Fibroblast of skin of right biceps (primary cell): ENCODE results near the gene ST3GAL4.
"Not testable (repeated sequence)": the region's sequence is repeated elsewhere in the genome, so short reads cannot be mapped to it uniquely, and the experiment has no call there.

ENCODE experiments used
- DNase-seq: peaks from one replicate; pipeline ENCODE4 v3.0.0-alpha.2; 2013

The ST3GAL4 gene

DNA sequence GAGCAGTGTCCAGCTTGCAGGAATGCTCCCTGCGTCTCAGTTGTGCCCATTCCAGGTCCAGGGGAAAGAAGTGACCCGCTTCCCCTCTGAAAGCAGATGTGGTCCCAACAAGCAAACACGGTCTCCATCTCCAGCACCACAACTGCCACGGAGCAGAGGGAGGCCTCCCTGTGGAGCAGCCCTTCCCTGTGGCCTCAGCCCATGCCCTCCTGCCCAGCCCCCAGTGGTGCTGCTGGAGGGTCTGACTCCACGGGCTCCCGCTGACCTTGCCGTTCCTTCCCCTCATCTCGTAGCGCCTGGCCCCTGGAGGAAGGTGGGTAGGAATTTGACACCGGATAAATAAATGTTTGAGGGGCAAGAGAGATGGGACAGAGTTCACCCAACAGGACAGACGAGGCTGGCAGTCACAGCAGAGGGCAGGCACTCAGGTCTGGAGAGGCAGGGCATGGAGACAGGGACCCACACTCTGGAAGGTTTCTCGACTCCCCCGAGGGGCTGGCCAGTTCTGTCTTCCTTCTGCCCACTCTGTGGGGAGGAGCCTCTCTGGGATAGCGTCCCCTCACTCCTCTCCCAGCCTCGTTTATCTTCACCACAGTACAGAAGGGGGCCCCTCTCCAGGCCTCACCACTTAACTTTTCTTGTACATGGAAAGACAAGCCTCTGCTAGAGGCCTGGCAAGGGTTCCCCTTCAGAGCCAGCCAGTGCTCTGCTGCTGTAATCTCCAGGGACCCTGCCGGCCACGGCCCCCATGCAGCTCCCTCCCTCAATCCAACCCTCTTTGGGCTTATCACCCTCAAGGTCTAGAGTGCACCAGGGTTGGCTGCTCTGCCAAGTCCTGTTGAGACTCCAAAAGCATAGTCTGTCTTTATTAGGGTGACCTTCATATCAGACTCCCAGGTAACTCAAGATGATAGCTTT lies 7.5 kb upstream of the ST3GAL4 start:
- no peak for DNase-seq

GRCh38 chr11:126348806-126349582 lies 6.5 kb upstream of the ST3GAL4 start:
- peak; percentile 35 for DNase-seq

DNA sequence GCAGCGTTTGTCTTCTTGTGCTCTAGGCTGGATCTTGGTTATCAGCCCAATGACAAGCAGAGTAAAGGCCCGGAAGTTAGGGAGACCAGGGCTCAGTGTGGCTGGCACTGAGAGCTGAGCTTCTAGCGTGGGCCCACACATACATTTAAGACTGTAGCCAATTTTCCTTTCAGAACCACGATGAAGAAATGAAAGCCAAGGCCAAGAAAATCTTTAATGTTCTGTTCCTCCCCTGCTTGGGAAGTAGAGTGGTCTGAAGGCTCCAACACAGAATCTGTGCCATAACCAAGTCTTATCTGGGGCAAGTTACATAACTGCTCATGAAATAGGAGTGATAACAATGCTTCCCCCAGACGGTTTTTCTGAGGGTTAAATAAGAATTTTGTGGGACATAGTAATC lies 4.7 kb upstream of the ST3GAL4 start:
- DNase-seq = no peak

- DNase-seq = no peak
Measured at GRCh38 chr11:126352163-126352562, 3.3 kb upstream of the ST3GAL4 start.

DNA sequence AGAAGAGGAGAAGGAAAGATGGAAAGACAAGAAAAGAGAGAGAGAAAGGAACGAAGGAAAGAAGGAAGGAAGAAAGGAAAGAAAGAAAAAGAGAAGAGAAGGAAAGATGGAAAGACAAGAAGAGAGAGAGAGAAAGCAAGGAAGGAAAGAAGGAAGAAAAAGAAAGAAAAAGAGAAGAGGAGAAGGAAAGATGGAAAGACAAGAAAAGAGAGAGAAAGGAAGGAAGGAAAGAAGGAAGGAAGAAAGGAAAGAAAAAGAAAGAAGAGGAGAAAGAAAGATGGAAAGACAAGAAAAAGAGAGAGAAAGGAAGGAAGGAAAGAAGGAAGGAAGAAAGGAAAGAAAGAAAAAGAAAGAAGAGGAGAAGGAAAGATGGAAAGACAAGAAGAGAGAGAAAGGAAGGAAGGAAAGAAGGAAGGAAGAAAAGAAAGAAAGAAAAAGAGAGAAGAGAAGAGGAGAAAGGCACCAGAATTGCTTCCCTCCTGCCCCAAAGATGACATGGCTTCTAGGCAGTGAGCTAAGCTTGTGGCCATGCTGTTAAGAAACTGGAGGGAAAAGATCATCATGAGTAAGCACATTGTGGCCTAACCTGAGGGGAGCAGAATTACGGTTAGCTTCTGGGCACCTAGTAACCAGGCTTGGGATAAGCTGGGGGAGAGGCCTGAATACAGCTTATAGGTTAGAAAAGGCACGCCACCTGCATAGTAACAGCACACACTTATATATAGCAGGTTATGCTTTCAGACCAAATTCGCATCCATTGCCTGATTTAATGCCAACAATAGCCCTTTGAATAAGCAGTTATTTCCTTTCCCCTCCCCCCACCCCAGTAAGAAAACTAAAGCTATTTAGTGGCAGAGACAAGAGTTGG lies 2.3 kb upstream of the ST3GAL4 start:
- DNase-seq = peak; percentile 72

- no peak for DNase-seq
Measured at GRCh38 chr11:126354631-126355323, 709 bp upstream of the ST3GAL4 start.

DNA sequence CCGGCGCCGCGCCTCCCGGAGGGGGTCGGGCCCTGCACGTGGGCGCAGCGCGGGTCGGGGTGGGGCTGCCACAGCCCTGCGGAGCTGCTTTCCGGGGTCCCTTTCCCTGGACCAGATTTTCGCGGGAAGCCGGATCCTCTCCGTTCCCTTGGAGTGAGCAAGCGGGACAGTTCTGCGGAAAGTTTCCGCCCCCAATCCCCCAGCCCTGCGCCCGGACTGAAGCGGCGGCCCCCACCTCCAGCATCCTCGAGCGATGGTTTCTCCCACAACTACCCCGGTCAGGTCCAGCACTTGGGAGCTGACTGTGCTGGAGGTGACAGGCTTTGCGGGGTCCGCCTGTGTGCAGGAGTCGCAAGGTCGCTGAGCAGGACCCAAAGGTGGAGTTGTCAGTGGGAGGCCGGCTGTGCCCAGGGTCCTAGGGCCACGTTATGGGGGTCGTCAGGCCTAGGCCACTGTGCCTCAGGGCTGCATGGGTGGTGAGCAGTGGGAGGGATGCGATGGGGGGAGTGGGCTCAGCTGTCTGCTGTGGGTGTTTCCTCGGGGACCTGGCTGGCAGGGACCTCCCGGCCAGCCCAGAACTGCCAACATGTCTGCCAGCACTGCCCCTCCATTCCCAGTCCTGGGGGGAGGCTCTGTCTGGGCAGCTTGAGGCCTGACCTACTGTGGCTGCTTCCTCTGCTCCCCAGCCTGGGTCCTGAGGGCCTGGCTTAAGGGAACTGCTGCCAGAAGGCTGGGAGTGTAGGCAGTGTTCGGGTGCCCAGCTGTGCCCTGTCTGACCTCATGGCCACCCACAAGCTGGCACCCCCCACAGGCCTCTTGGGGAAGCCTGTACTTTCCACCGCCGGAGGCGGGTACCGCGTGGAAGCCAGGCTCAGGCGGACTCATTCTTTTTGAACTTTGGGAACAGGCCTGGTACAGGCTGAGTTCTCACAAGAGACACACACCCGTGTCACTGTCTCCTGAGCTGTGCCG lies 726 bp downstream of the ST3GAL4 start:
- DNase-seq = peak; percentile 40

DNA sequence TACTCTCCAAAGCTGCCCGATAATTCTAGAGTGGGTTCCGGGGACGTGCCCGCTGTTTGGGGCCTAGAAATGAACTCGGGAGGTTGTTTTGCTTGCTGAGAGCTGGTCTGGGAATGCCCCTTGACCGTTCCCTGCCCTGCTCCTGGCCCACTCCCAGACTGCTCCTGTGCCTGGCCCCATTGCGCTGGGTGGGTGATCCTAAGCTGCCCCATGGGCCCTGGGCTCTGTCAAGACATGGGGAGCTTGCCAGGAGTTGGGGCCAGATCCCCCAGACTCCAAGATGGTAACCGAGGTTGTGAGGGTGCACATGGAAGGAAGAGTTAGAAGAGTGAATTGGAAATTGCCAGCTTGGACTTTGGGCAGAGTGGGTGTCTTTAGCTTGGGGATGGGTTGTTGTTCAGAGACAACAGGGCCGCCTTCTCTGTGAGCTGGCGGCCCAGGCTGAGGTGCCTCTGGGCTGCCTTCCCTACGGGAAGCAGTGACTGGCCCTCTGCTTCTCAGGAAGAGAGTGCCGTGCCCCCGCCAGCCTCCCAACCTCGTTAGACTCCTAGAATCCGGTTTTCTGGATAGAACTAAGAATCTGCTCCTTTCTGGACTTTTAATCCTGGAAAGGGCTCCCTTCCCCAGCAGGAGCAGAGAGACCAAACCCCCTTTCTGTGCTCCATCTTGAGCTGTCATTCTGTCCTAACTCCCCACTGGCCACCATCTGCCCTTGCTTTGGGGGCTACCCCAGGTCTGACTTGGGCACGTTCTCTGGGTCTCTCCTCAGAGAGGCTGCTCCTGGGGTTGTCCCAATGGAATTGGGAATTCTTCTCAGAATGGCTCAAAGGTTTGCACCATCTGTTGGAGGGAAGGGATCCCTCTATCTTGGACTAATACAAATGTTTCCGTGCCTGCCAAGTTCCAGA lies 1.8 kb downstream of the ST3GAL4 start:
- DNase-seq = no peak

DNA sequence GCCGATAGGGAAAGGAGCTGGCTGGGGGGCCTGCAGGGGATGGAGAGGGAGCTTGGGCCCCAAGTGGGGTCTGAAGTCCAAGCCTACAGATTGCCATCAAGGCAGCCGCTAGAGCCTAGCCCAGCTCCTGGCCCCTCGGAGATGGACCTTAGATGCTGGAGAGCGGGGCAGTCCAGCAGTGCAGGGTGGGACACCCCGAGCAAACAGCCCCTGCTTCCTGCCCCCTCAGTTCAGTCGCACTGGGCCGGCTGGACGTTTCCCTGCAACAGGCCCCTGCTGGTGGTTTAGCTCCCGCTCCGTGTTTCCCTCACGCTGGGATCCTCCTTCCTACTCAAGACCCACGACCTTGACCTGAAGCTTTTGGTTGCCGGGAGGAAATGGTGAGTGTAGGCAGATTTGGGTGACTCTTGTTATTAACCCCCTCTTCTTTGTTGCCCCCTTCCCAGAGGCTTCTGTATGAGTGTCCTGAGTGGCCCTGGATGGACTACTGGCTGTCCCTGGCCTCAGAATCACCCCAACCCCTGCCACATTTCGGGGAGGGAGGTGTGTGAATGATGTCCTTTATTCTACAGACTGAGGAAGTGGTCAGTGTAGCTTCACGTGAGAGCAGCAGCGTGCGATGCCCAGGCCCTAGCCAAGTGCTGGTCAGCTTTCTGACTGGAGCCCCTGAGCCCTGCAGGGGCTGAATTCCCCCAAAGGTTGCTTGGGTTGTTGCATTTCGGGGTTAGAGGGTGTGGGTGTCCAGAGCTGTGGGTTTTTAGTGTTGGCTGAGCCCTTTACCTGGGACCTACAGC lies 2.7 kb downstream of the ST3GAL4 start:
- no peak for DNase-seq

- DNase-seq = no peak
Measured at GRCh38 chr11:126358763-126359160, 3.3 kb downstream of the ST3GAL4 start.

DNA sequence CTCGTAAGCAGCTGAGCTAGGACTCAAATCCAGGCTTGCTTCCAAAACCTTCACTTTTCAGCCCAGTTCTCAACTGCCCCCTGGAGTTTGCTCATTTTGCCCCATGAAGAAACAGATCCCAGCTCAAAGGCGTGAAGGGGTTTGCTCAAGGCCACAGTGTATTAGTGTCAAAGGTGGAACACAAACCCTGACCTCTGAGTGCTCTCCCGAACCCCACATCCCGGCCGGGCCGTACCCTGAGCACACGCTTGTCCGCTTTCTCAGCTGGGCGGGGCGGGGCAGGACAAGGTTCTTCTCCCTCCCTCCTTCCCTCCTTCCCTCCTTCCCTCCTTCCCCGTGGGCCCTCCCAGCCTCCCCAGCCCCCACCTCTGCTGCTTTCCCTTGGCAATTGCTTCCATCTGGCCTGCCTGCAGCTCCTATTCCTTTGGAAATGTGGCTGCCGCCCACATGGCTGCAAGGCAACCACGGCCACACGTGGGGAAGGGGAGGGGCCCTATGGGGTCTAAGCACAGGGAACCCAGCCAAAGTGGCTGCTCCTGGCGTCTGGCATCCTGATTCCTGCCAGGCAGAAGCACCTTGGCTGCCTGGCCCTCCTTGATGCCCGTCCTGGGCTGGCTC lies 4.1 kb downstream of the ST3GAL4 start:
- peak; percentile 87 for DNase-seq

- DNase-seq = no peak
Measured at GRCh38 chr11:126360049-126360446, 4.6 kb downstream of the ST3GAL4 start.

DNA sequence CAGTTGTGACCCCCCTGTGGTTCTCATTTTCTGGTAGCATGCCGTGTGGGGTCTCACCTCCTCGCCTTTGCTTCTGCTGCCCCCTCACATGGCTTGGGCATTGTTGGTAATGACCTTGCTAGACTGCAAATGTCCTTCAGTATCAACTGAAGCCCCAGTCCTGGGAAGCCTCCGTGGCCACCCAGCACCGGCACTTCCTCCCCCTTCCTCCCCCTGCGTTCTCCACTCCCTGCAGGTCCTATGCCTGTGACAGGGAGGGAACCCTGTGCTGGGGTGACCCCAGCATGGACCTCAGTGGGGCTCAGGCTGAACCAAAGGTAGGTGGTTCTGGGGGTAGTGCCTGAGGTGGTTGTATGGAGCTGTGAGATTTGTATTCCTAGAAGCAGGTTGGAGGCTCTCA lies 5.9 kb downstream of the ST3GAL4 start:
- DNase-seq = no peak

DNA sequence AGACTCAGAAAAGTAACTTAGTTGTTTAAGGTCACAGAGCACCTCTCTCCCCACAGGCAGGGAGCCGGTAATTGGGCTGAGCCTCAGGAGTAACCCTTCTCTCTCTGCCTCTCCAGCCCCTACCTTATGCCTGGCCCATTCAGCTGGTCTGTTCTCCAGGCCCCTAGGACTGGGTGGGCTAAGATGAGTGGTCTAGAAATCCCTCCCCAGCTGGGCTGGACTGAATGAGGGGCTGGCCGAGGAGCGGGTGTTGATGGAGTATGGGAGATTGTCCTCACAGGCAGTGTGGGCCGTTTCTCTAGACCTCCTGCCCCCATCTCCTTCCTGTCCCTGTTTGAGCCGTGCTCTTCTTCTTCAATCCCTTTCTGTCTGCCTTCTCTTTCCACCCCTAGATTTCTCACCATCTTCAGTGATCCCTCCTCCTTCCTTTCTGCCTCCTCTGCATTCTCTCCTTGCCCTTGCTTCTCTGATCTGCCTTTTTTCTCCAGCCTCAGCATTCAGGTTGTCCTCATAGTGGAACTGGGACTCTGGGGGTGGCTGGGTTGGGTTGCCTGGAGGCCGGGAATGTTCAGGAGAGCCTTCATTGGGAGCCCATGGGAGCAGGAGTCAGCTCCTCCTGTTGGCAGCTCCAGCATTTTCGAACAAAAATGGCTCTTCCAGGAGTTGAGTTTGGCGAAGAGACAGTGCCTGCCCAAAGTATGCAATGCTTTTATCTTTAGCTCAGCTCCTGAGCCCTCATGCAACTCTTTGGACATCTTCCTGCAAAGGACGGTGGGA lies 7.6 kb downstream of the ST3GAL4 start:
- no peak for DNase-seq

GRCh38 chr11:126363706-126364248 lies 8.3 kb downstream of the ST3GAL4 start:
- no peak for DNase-seq

DNA sequence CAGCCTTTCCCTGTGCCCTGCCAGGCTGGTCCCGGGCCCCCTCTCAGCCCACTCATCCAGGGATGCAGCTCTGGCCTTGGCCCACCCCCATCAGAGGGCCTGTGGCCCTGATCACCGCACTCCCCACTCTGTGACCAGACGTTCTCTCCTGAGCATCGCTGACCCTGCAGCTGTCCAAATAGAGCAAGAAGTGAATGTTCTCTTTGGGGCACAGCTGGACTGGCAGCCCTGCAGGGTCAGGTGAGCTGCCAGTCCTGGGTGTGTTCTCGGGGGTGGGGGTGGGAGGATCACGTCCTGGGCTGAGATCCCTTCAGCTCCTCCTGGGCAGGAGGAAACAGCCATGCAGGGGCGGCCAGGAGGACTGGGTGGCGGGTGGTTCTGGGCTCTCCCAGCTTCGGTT lies 9.2 kb downstream of the ST3GAL4 start:
- not testable (repeated sequence) for DNase-seq

GRCh38 chr11:126365508-126365907 lies 10.0 kb downstream of the ST3GAL4 start:
- DNase-seq = not testable (repeated sequence)
